Measurements from ENCODE around the gene UBAC2.
A peak's percentile ranks its signal among the peaks of the same experiment; 100 is the strongest.

The UBAC2 gene

DNA sequence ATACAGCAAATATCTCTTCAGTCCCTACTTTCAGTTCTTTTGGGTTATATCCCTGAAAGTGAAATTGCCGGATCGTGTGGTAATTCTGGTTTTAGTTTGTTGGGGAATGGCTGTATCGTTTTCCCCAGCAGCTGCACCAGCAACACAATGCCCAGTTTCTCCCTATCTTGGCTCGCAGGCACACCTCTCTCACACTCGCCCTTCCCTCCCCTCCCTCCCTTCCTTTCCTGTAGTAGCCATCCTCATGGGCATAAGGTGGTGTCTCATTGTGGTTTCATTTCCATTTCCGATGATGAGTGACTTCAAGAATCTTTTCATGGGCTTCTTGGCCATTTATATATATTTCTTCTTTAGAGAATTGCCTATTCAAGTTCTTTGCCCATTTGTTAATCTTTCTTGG, 66.2 kb downstream of the UBAC2 start:
- Histone ChIP-seq H3K4me3 (ENCODE audit: low read depth, low read length) (no peak overlapping the region), H3K27me3 (replicated peaks) (no peaks in the 10 kb centered on the region), H3K36me3 (replicated peaks) (no peaks in the 10 kb centered on the region), H3K27ac (no peak overlapping the region)
- no peak for TF ChIP-seq CTCF (IDR thresholded peaks at IDR 0.05; ENCODE audit: low read depth, low read length, missing control alignments)
- in situ Hi-C loops (cut with HindIII; ENCODE audit: low pct_ligation_motif_present, low sequenced_read_pairs): no loop called here
- DNase-seq: no peak

DNA sequence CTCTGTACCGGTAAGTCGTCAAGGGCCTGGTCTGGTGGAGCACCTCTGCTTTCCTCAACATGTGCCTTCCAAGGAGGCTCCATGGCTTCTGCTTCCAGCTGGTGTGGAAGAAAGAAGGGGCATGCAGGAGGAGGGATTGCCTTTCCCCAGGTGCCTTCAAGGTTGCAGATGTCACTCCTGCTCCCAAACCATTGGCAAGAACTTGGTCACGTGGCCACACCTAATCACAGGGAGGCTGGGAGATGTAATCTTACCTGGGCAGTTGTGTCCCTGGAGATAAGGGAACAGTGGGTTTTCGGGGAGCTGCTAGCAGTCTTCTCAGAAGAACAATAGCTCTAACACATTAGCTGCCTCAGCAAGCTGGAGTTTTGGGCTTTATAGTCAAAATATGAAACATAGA, 67.3 kb downstream of the UBAC2 start:
- H3K27ac ChIP-seq: no peak overlapping the region
- no peak for TF ChIP-seq CTCF (IDR thresholded peaks at IDR 0.05; ENCODE audit: low read depth, low read length, missing control alignments)
- H3K4me3 ChIP-seq (ENCODE audit: low read depth, low read length): no peak overlapping the region
- no peaks in the 10 kb centered on the region for H3K36me3 ChIP-seq (replicated peaks)
- in situ Hi-C loops (cut with HindIII; ENCODE audit: low pct_ligation_motif_present, low sequenced_read_pairs): no loop called here
- H3K27me3 ChIP-seq (replicated peaks): no peaks in the 10 kb centered on the region
- DNase-seq: no peak

- Histone ChIP-seq H3K27ac (no peak overlapping the region), H3K36me3 (replicated peaks) (no peaks in the 10 kb centered on the region), H3K27me3 (replicated peaks) (no peaks in the 10 kb centered on the region), H3K4me3 (ENCODE audit: low read depth, low read length) (no peak overlapping the region)
- no peak for TF ChIP-seq CTCF (IDR thresholded peaks at IDR 0.05; ENCODE audit: low read depth, low read length, missing control alignments)
- DNase-seq: no peak
- in situ Hi-C loops (cut with HindIII; ENCODE audit: low pct_ligation_motif_present, low sequenced_read_pairs): no loop called here
Measured at GRCh38 chr13:99268822-99269221, 68.2 kb downstream of the UBAC2 start.

DNA sequence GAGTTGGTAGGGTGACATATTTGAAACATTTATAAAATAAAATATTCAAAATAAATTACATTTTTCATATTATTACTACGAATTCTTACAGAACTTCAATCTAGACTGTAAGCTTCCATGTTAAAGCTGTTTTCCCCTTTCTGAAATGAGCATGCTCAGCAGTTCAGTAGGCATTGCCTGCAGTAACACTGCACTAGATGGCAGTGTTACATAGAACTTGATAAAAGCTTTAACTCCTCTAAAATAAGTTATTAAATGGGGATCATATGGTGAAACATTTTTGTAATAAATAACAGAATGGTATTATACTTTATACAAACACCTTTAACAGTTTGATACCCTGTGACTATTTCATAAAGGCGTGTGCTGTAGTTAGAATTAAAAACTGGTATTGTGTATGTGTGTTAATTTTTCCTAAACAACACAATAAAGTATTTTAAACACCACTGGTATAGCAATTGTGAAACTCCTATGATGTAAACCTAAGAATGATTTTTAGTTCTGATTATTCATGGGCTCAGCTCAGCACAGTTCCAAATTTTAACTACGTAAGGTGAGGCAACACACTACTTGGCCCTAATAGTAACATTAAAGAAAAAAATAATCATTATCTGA, 69.1 kb downstream of the UBAC2 start:
- in situ Hi-C loops (cut with HindIII; ENCODE audit: low pct_ligation_motif_present, low sequenced_read_pairs): no loop called here
- Histone ChIP-seq H3K36me3 (replicated peaks) (no peaks in the 10 kb centered on the region), H3K27me3 (replicated peaks) (no peaks in the 10 kb centered on the region), H3K27ac (no peak overlapping the region), H3K4me3 (ENCODE audit: low read depth, low read length) (no peak overlapping the region)
- DNase-seq: peak; percentile 47
- TF ChIP-seq CTCF (IDR thresholded peaks at IDR 0.05; ENCODE audit: low read depth, low read length, missing control alignments): peak; percentile 75

GRCh38 chr13:99270518-99270917, 69.9 kb downstream of the UBAC2 start:
- no peak for TF ChIP-seq CTCF (IDR thresholded peaks at IDR 0.05; ENCODE audit: low read depth, low read length, missing control alignments)
- in situ Hi-C loops (cut with HindIII; ENCODE audit: low pct_ligation_motif_present, low sequenced_read_pairs): no loop called here
- DNase-seq: no peak

DNA sequence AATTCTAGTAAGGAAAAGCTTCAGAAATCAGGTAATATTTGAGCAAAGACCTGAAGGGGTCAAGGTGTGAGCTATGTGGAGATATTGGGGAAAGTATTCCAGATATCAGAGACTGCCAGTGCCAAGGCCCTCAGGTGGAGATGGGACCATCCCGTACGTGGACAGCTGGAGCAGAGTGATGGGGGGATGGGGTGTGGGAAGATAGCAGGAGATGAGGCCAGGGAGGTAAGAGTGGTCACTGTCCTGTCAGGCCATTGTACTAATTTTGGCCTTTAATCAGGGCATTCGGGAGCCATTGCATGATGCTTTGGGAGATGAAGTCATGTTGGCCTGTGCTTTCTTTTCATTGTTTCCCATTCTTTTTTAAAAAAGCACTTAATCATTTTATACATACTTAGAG, 70.6 kb downstream of the UBAC2 start:
- in situ Hi-C loops (cut with HindIII; ENCODE audit: low pct_ligation_motif_present, low sequenced_read_pairs): no loop called here
- H3K27me3 ChIP-seq (replicated peaks): no peaks in the 10 kb centered on the region
- TF ChIP-seq CTCF (IDR thresholded peaks at IDR 0.05; ENCODE audit: low read depth, low read length, missing control alignments): no peak
- no peak for DNase-seq
- no peak overlapping the region for H3K4me3 ChIP-seq (ENCODE audit: low read depth, low read length)
- H3K27ac ChIP-seq: no peak overlapping the region
- no peaks in the 10 kb centered on the region for H3K36me3 ChIP-seq (replicated peaks)

More at GRCh38 chr13:99270518-99270917, 69.9 kb downstream of the UBAC2 start:
- Histone ChIP-seq H3K27me3 (replicated peaks) (no peaks in the 10 kb centered on the region), H3K36me3 (replicated peaks) (no peaks in the 10 kb centered on the region), H3K4me3 (ENCODE audit: low read depth, low read length) (no peak overlapping the region), H3K27ac (no peak overlapping the region)
